Measurements from ENCODE around the gene WBP11.

WBP11 gene

DNA sequence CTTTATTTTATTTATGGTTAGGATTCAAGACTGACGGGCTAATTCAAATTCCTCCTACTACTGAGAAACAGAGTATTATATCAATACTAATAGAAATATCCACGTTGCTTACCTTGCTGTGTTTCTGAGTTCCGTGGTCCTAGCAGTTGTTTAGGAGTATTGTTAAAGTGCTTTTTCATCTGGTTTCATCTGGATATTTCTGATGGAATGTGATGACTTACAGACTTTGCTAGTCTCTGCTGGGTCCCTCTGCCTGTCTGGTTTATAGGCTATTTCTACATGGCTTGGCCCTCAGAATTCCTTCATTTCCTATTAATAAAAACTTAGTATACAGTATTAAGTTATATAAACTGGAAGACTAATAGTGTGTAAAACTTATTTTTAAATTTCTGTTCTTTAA is 10.7 kb upstream of the WBP11 start, which contains the start of gene SMCO3:
TSS of gene SMCO3 (minus strand) at position 169 of the 400 bp plus-strand sequence. CDS start 7,502 bp downstream, outside the sequence.
- FAIRE-seq = no peak

DNA sequence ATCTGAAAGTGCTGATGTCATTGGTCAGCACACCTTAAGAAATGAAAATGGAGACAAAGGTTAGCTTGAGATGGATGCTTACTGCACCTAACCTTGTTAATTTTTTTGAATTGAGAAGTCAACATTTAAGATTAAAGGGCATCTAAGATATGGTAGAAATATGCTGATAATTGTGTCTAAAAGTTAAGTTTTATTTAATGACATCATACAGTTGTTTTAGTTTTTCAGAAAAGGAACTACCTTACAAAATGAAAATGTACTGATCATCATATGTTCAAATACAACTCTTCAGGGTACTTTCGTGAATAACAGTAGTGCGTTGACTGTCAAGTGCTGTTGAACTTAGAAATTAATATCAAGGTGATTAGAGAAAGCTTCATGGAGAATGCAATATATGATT is 8.2 kb upstream of the WBP11 start:
- no peak for FAIRE-seq

DNA sequence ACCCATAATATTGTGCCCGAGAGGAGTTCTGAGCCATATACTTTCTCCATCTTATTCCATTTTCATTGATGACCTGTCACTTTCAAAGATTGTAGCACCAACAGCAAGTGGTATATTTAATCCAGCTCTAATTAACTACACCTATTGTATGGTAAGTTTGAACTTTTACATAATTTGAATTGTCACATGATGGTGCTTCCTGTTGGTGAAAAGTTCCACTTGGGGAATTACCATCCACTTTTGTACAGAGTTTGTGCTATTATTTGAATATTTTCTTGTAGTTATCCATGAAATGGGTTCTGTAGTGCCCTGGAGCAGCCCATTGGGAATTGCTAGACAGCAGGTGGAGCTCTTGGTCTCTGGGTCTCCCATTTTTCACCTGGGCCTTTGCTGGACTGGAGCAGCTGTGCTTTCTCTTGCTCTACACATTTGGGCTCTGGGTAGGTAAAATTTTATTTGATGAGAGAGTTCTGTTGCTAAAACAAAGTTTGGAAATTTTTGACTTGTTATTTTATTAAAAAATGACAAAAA is 7.7 kb upstream of the WBP11 start:
- no peak for FAIRE-seq

DNA sequence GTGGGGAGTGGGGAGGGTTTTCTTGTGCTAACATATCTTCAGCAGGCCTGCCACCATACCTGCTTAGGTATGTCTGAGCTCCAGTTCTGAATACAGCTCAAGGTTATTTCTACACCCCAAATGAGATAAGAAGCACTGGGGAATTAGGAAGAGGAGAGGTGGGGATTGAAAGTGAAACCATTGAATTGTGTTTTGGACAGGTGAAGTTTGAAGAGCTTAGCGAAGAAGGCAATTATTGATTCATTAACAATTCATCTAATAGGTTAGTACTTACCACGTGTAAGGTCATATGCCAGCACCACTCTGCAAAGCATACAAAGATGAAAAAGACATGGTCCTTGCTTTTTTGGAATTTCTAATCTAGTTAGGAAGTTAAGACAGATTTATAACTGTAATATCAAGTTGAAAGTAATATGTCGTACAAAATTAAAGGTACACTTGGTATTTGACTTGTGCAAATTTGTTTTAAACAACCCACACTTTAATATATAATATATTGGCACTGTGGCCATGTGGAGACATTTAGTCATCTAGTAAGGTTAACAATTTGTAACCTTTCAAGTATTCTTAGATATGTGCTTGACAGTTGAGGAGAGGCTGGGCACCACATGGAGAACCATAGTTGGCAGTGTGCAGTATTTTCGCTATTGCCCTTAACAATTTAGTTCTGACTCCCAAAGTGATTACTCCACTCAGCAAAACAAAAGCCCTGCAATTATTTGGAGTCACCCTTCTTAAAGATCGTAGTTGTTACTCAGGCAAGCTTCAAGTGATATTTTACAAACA is 7.1 kb upstream of the WBP11 start:
- FAIRE-seq = no peak

DNA sequence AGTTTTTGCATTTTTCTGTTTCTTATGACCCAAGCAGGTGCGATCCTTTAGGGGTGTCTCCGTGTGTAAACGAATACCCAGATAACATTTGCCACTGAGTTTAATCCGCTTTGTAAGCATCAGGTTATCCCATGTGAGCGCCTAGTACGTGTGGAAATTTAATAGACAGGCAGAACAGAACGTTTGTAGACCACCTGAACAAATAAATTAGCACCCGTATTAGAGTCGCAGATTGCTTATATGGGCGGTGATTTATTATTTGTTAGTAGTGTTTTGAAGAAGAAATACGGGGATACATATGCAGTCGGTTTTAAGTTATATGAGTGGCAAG is 517 bp upstream of the WBP11 start:
- FAIRE-seq = no peak

DNA sequence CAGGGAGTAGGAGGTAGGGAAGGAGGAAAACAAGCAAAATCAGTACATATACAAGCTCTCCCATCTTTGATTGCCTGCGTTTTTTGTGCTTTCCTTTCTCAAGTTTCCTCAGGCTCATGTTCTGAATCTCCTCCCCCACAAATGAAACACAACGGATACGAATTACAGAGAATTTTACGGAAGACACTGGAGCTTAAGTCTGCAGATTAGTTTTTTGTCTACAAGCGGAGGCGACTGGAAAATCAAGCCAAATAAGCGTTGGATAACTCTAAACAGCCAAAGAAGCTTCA is 612 bp downstream of the WBP11 start:
- no peak for FAIRE-seq

DNA sequence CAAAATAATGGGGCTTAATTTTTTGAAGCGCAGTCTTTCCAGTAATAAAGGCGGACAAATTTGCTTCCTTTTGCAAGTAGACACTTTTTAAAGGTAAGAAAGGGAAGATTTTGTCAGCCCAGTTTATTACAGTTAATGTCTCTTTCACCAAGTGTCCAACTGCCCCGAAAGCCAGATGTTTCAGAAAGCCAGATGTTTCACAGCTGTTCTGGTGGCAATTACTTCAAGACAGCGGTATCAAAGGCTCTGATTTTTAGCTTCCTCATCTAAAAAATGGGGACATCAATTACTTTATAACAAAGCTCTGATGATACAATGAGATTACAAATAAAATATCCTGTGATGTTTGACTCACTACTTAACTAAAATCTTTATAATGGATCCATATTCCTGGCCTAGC is 1.0 kb downstream of the WBP11 start:
- FAIRE-seq = no peak

DNA sequence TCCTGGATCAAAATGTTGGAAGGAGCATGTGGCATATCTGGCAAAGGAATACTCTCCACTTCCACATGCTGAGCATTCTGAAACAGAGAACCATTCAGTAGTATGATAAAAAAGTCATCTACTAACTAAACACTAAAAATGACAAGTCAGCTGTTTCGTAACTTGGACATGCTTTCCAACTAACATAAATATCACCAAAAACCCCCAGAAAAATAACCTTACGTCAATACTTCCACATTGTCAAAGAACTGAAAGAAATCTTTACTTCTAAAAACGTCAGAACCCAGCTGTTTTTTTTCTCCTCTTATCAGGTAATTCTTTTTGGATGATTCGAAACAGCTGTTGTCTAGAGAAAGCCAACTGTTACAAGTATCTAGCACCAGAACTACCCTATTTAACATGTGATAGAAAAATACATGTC is 8.2 kb downstream of the WBP11 start:
- FAIRE-seq = no peak

DNA sequence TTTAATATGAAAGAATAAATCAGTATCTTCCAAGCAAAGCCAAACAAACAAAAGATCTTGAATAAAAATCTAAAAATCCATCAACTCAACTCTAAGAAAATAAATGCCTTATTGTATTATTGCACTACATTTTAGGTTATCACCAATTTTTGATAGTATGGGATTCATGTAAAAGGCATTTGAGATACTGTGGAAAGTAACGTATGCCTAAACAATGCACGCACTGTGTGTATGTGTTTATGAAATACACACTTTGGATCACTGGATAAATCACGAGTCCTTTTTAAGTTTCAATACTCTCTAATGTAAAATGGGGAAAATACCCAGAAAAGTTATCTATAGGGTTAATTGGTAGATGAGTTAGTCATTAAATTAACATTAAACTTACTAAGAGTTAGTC is 17.7 kb downstream of the WBP11 start:
- no peak for FAIRE-seq

DNA sequence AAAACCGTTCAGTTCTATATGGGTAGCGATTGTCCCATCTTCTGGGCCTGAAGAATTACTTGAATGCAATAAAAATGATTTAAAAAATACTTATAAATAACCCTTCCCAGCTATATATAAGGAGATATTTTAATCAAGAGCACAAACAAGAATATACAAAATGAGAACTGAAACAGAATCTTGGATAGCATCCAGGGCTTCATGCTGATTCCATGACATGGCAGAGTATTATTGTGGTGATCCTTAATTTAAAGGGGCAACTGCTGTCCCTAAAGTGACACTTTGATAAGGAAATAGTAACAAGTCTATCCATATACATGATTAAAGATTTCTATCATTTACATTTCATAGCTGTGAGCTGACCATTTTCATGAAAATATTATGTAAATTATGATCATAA is 18.8 kb downstream of the WBP11 start:
- no peak for FAIRE-seq

DNA sequence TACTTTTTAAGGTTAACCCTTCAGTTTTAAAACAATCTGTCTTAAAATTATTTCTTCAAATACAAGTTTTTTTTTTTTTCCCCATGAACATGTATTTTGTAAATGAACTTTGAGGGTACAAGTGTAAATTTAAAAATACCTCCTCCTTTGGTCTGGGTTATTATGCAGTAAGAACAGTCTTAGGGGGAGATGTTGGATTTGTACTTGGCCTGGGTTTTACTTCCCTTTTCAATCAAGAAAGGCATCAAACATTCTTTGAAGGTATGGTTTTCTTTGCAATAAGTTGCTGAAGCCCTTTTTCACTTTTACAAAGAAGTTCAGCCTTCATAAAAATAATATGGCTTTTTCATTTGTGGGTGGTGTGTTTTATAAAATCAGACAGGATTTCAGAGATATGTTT is 20.5 kb downstream of the WBP11 start:
- no peak for FAIRE-seq

DNA sequence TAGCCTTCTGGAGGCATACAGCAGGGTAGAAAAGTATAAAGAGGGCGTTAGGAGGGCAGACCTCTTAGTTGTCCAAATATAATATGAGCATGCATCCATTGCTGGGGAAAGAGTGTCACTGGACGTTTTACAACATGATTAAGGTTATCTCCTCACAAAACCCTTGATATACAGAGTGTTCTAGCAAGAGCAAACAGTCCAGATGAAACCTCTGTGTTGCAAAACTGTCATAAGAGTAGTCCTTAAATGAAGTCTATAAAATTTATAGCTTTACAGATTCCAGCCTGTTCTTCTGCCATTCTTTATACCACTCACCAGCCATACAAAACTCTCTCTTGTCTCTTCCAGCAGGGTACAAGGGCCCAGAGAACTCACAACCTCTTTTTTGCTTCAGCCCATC is 21.7 kb downstream of the WBP11 start:
- no peak for FAIRE-seq

DNA sequence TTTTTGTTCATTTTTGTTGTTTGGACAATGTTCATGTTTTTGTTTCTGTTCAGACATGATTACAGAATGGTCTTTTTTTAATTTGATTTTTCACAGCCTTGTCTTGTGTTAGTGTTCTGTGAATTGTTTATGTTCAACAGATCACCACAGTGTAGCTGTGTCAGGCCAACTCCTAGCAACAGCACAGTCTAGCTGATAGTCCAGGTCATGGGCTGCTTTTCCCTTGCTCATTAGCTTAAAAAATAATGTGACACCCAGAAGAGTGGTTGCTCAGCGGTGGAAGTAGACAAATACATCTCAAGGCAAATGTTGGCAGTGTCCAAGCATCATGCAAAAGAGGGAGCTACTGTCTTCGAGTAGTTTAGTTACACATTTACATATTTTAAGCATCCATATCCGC is 22.4 kb downstream of the WBP11 start:
- FAIRE-seq = no peak

DNA sequence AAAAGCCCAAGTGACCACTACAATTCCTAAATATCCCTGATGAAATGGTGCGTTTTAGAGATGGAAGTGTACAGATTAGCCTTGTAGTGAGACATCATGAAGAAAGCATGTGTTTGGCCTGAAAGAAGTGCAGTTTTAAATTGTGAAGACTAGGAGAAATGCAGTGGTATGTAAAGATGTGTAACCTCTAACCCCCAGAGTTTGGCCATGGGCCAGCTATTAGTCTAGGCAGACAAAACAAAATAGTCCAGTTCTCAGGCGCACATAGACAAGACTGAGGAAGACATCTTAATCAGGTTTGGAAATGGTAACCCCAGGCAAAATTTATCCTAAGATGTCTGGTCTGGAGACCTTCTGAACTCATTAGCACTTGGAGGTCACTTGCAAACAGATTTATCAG is 23.4 kb downstream of the WBP11 start:
- FAIRE-seq = no peak

DNA sequence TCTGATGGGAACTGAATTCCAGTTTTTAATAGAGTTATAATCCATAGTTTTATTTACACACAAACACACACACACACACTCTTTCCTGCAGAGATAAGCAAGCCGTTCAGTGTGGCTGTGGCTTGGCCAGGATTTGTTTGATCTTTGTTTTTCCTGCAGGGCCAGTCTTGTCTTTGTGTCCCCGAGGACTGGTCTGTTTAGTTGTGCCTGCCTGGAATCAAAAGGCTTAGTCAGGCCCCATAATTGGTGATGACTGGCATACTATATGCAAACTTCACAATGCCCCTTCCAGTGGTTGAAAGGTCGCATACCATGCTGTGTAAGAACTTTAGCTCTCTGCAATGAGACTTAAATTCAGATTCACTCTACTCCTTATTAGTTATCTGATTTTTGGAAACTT is 26.0 kb downstream of the WBP11 start:
- no peak for FAIRE-seq

DNA sequence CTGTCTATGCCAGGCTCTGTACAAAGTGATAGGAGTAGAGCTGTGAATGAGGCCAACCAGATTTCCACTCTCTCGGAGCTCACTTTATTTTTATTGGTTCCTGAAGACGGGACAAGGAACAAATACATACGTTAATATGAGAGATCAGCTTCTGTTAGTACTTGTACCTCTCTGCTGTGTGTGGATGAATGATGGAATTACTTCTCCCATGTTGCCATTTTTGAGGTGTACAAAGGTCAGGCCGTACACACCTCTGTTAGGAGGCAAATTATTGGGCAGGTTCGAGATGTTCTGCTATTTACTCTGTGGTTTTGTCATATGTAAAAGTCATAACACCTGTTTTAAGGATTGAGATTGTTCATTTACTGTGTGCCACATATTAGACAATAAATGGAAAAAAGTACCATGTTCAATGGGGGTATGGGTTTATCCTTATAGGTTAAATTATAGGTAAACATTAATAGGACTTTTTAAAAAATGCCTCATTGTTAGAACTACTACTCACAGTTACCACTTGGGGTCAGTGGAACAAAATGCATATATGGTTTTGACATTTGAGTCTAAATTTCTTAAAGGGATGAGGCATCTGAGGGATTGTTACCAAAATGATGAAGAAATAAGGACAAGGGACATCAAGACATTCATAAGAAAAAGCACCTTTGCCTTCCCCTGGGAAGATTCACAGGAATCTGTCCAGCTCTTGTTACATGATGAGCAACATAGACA is 26.9 kb downstream of the WBP11 start:
- peak; percentile 58 for FAIRE-seq

DNA sequence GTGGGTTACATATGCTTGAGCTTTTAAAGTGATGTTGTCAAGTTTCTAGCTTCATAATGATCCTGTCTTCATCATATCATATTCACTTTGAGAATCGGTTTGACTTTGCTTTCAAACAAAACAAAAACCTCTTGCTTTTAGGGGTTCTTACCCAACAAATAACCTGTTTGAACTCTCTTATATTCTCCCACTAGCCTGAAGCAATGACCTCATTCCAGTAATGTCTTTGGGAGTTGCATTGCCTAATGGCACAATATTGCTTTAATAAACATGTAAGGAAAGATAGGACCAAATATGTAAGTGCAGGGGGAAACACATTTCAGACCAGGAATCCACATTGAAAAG is 27.7 kb downstream of the WBP11 start:
- FAIRE-seq = no peak

DNA sequence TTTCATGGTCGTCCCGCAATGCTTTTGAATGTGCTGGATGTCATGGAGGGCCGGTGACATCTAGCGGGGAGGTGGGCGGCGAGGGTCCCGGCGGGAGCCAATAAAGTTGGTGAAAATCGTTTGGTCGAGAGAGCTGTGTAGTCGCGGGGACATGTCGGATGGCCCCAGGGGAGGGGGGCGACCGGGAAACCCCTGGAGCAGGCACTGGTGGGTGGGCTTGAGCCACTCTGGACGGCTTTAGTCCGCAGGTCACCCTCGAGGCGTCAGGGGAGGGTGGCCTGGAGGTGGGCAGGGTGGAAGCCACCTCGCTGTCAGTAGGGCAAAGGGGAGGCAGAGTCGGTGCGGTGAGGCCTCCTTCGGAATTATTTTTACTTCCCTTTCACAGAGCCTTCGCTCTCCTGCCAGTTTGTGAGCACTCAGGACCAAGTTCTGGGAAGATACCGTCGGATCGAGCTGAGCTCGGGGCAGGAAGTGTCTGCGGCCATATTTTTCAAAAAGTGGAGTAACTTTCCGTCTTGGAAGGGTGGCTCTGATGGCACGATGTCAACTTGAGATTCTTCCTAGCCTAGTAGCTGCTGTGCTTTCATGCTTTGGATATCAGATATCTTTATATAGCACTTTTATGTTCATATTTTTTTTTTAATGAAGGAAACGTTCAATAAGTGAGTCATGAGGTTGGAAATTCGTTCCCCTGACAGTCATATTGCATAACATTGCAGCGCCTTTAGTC is 28.2 kb downstream of the WBP11 start:
- no peak for FAIRE-seq

DNA sequence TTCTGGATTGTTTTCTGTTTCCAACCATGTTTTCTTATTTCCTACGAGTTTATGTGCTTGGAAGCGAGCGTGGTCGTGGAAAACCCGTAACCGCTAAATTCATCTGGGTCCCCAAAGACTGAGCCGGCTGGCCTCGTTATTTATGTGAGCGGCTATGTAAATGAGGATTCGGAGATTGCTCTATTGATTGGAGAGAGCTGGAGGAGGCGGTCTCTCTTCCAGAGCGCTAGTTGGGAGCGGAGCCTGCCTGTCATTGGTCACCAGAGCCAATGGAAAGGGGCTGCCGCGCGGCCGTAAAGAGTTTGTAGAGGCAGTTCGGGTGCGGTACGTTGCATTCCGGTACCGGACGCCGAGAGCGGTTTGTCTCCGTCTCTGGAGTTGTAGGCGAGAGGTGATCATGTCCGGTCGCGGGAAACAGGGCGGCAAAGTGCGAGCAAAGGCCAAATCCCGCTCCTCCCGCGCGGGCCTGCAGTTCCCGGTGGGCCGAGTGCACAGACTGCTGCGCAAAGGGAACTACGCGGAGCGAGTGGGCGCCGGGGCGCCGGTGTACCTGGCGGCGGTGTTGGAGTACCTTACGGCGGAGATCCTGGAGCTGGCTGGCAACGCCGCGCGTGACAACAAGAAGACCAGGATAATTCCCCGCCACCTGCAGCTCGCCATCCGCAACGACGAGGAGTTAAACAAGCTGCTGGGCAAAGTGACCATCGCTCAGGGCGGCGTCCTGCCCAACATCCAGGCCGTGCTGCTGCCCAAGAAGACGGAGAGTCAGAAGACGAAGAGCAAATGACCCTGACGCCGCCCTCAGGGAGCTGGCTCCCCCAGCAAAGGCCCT is 29.0 kb downstream of the WBP11 start:
- peak; percentile 79 for FAIRE-seq

DNA sequence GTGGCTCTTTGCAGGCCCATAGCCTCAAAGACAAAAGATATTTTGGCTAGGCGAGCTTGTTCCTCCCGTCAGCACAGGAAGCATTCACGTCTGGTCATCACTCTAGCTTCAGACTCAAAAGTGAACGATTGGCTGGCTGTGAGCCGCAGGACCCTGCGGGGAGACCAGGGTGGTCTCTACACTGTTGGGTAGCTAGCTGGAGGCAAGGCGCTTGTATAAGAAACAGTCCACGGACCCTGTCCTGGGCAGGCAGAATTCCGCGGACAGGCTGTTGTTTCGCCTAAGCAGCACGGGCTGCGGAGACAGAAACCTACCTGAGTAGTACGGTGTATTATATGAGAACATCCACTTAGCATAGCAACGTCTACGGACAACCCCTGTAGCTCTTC is 29.6 kb downstream of the WBP11 start:
- no peak for FAIRE-seq

DNA sequence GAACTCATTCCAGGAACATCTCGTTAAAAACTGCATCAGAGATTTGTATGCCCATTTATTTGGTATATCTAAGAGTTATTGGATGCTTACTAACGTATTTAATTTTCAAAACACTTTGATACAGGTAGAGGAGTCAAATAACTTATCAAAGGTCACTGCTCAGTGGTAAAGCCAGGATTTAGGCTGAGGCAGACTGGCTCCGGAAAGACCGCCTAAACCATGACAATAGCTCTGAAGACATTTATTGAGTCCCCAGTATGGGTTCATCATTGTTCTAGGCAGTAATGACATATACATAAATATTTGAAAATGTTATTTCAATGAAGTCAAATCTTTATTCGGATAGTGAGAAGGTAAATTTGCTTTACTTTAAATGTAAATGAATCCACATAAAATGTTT is 30.3 kb downstream of the WBP11 start:
- FAIRE-seq = no peak

DNA sequence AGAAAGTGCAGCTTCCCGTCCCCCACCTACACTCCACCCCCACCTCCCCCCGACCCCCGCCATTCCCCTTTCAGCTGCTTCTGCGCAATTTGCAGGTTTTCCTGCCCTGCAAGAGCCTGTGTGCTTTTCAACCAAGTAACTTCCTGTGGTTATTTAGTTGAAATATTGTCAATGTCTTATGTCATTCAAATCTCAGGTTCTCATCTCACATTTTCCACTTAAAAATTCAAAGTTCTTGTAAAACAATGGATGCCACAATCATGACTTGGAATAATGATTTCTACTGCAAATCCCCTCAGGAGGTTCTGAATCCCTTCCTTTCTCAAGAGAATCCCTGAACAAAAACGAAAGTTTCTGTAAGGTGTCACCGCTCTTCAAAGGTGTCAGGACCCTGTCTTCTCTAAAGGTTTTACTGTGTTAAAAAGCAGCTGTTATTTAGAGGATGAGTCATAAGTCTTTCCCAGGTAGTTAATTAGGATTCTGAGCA is 31.6 kb downstream of the WBP11 start:
- no peak for FAIRE-seq
